Ovary (tissue), 3 donors: ENCODE measurements around the gene RPL27A.

ENCODE experiments used
- CTCF ChIP-seq, 3 donors: fragments of 450-650 bp in 2 of 3; fragments of 200-600 bp in 1 of 3; IDR thresholded peaks; one replicate each; pipeline versions ENCODE4 v1.5.1 to v1.8.0; 2016 to 2022; ENCODE audit warnings: antibody characterized with exemption in 3 of 3, mild to moderate bottlenecking in 1 of 3
- EP300 ChIP-seq: sonication (generic); formaldehyde crosslinking; IDR thresholded peaks from one replicate; pipeline ENCODE4 v1.6.1; 2017; ENCODE audit warnings: antibody characterized with exemption
- POLR2A ChIP-seq: fragments of 450-650 bp; IDR thresholded peaks from one replicate; pipeline ENCODE4 v1.6.1; 2017; ENCODE audit warnings: antibody characterized with exemption, mild to moderate bottlenecking, moderate library complexity
- donor health status: DM: no; HTN: no; CAD: no.

- TF ChIP-seq CTCF (IDR thresholded peaks at IDR 0.05) (no peak), EP300 (no peak), POLR2A (no peak)
Observed at GRCh38 chr11:8699903-8700302, 17.3 kb downstream of the RPL27A start.
